Measurements from ENCODE around the gene DGCR2.
"Not testable (repeated sequence)": the region's sequence is repeated elsewhere in the genome, so short reads cannot be mapped to it uniquely, and the experiment has no call there.

Gene DGCR2

GRCh38 chr22:19122143-19122751 lies at the start of gene DGCR2:
DGCR2 (minus strand) TSS chr22:19122412; CDS start chr22:19122206, 206 bp downstream.
- H3K4me3 ChIP-seq (ENCODE audit: low read depth, low read length) = peak within 1 kb of the TSS; percentile 89
- DNase-seq (ENCODE audit: low read depth) = peak; percentile 86

GRCh38 chr22:19169947-19170318 lies 47.7 kb upstream of the DGCR2 start:
- peak overlapping the region; percentile 42 for H3K4me3 ChIP-seq (ENCODE audit: low read depth, low read length)
- DNase-seq (ENCODE audit: low read depth) = no peak

DNA sequence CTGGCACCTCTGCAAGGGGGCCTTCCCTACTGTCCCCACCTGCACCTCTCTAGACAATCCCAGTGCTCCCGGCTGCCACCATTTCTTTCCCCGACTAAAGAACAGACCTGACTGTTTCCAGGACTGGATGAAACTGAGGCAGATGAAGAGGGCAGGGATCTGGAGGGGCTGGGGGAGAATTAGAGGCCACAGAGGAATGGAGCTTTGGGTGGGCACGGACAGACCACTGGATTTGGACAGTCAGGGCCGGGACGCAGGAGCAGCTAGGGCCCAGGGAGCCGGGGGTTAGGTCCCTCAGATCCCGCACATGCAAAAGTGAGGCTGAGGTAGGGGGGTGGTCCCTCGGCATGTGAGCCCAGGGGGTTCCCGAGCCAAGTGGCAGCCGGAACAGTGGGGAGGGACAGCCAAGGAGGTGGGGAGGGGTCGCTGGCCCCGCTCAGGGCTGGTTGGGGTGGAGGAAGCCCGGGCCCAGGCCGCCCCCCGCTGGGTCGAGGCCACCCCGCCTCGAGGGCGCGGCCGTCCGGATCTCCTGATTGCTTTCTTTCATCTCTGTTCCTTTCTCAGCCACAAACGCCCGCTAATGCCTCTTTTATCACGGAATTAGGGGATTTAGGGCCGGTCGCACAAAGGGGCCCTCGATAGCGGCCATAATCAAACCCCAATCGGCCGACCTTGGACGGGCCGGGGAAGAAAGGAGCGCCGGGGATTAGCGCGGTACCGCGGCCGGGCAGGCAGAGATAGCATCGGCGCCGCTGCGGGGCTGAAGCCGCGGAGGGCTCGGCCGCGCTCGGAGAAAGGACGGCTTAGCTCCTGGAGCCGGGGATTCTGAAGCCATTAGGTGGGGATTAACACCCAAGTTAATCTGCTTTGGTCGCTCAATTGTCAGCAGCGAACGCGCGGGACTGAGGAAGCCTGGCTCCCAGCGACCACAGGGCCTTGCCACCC lies 47.1 kb upstream of the DGCR2 start:
- no peak for DNase-seq (ENCODE audit: low read depth)
- peak overlapping the region; percentile 42 for H3K4me3 ChIP-seq (ENCODE audit: low read depth, low read length)

DNA sequence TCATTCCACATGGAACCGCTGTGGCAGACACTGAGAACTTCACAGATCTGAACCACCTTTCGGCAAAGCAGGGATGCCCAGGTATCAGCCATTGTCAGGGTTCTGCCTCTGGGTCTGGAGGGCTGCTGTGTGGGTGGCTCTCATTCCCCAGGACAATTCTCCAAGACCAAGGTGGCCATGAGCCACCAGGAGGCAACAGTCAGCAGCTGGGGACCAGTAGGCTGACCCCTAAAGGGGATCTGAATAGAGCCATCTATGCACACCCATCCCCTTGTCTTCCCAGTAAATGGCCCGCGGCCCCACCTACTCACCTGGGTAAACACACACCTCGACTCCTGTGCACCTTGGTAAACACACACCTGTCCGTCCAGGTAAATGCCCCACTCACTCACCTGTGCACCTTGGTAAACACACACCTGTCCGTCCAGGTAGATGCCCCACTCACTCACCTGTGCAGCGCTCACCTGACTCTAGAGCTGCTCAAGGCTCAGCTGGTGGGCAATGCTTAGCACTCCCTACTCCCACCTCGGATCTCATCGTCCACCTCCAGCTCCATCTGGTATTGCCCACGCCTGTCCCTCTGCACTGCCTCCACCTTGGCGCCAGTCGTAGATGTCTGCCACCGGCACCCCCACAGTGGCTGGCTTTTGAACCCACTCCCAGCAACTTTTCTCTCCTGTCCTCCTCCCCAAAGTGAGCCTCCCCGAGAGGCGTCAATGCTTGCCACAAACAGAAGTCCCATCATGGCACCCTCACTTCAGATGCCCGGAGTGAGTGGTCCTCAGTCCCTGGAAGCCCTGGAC lies 46.1 kb upstream of the DGCR2 start:
- H3K4me3 ChIP-seq (ENCODE audit: low read depth, low read length) = no peak overlapping the region
- DNase-seq (ENCODE audit: low read depth) = no peak

DNA sequence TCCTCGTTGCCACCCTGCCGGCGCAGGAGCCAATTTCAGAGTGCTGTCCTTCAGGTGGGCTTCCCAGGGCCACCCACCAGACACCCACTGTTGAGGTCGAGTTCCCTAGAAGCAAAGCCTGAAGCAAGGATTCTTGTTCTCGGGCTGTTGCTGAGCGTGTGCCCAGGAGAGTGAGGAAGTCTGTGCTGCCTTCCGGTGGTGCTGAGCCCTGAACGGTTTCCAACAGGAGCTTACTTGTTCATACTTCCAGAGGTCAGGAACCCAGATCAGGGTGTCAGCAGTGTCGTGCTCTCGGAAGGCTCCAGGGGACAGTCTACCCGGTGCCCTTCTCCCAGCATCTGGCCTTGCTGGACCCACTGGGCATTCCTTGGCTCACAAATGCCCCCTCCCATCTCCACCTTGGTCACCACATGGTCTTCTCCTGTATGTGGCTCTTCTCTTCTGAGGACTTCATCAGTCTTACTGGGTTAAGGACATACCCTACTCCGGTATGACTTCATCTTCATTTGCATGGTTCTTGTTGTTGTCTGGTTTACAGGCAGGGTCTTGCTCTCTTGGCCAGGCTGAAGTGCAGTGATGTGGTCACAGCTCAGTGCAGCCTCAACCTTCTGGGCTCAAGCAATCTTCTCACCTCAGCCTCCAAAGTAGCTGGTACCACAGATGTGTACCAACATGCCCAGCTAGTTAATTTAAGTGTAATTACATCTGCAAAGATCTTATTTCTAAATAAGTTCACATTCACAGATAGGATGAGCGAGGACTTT lies 45.1 kb upstream of the DGCR2 start:
- no peak overlapping the region for H3K4me3 ChIP-seq (ENCODE audit: low read depth, low read length)
- DNase-seq (ENCODE audit: low read depth) = no peak

DNA sequence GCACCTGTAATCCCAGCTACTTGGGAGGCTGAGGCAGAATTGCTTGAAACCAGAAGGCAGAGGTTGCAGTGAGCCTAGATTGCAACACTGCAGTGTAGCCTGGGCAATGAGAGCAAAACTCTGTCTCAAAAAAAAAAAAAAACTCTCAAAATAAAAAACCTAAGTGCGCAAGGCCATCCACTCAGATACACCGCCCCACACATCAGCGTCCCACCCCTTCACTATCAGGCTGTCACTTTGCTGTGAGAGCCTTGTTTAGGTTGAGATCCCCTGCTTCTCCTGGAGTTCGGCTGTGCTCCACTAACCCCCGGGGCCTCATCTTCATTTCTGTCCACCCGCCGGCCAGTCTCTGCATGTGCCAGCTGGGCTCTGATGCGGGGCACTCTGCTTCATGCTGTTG lies 44.2 kb upstream of the DGCR2 start:
- no peak overlapping the region for H3K4me3 ChIP-seq (ENCODE audit: low read depth, low read length)
- no peak for DNase-seq (ENCODE audit: low read depth)

- no peak overlapping the region for H3K4me3 ChIP-seq (ENCODE audit: low read depth, low read length)
- DNase-seq (ENCODE audit: low read depth) = no peak
Observed at GRCh38 chr22:19164425-19164824, 42.2 kb upstream of the DGCR2 start.

- not testable (repeated sequence) for H3K4me3 ChIP-seq (ENCODE audit: low read depth, low read length); DNase-seq (ENCODE audit: low read depth)
Observed at GRCh38 chr22:19158649-19159048, 36.4 kb upstream of the DGCR2 start.

GRCh38 chr22:19156109-19156508 lies 33.9 kb upstream of the DGCR2 start:
- not testable (repeated sequence) for DNase-seq (ENCODE audit: low read depth); H3K4me3 ChIP-seq (ENCODE audit: low read depth, low read length)

GRCh38 chr22:19152942-19153883 lies 31.0 kb upstream of the DGCR2 start:
- no peak overlapping the region for H3K4me3 ChIP-seq (ENCODE audit: low read depth, low read length)
- no peak for DNase-seq (ENCODE audit: low read depth)

DNA sequence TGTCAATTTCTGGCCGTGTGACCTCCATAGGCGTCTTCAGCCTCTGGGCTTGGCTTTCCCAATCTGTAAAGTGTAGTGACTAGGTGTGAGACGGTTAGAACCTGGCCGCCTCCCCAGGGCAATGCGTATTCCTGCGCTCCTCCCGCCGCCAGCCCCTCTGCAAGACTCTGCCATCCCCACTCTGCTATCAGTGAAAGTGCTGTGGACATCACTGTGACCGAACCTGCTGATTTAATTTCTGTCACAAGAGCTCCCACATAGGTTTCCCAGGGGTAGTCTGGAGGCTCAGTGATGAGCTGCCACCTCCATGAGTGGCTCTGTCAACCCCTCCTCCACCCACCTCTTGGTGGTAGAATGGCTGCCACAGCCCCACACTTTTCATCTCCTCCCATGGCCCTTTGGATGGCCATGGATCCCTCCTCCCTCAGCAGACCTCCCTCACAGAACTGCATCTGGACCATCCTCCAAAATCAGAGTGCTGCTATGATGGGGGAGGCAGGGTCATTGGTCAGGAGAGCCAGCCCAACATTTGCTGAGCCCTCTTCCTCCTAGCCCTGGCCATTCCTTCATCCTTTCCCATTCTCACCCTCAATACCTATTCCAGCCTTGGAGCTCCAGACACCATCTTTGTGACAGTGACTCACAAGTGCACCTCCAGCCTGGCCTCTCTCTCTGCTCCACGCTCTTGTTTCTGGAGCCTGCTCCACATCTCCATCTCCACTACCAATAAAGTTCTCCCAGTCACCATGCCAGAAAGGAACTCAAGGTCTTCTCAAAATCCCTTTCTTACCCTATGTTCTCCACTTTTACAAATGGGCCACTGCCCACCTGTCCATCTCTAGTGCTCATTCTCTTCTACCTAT lies 29.3 kb upstream of the DGCR2 start:
- DNase-seq (ENCODE audit: low read depth) = no peak
- H3K4me3 ChIP-seq (ENCODE audit: low read depth, low read length) = no peak overlapping the region

- no peak for DNase-seq (ENCODE audit: low read depth)
- H3K4me3 ChIP-seq (ENCODE audit: low read depth, low read length) = no peak overlapping the region
Observed at GRCh38 chr22:19150482-19151328, 28.5 kb upstream of the DGCR2 start.

DNA sequence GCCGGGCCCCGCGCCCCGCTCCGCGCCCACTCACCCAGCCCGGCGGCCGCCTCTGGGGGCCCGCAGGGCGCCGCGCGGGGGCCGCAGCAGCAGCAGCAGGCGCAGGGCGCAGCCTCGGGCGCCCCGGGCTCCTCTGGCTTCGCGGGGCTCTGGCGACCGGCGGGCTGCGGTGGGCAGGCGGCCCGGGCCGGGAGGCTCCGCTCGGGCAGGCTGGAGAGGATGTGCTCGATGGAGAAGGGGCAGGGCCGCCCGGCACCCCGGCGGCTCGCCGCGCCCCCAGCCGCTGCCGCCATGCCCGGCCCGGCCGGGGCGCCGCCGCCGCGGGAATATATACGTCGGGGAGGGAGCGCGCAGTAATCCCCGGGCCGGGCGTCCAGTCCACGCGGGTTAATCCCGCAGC lies 27.8 kb upstream of the DGCR2 start, which contains the start of gene GSC2:
Gene GSC2, minus strand, starts transcription at position 302 of the 400 bp plus-strand sequence. Its CDS starts 9 bp downstream, at position 293.
- H3K4me3 ChIP-seq (ENCODE audit: low read depth, low read length) = peak within 1 kb of the TSS; percentile 7
- no peak for DNase-seq (ENCODE audit: low read depth)

GRCh38 chr22:19149047-19149883 lies 27.1 kb upstream of the DGCR2 start:
- peak overlapping the region; percentile 7 for H3K4me3 ChIP-seq (ENCODE audit: low read depth, low read length)
- no peak for DNase-seq (ENCODE audit: low read depth)

DNA sequence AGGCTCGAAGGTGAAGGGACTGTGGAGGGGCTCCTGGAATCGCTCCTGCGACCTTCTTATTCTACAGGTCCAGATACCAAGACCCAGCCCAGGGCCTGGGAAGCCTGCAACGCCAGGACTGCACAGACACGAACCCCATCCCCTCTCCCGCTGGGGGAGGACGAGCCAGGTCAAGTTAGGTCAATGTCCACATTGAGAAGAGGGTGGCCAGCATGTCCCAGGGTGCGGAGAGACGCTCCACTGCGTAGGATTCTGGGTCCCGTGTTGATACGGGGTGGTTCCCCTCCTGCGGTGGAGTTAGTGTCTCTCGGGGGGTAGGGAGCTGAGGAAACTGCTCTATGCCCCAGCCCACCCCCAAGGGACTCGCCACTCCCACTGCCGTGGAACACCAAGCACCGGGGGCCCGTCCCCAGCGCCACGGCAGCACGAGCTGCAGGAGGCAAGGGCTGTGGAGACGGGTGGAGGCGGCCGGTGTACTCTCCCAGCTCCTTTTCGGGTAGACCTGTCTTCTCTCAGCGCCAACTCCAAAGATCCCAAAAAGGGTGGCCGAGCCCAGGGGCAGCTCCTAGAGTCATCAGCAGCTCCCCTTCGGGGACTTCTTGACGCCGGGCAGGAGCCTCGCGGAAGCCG lies 26.3 kb upstream of the DGCR2 start:
- H3K4me3 ChIP-seq (ENCODE audit: low read depth, low read length) = no peak overlapping the region
- no peak for DNase-seq (ENCODE audit: low read depth)
